Gastroesophageal sphincter (tissue), 4 donors: Measurements from ENCODE around the gene SMYD2. TPM values are rescaled to one million over a fixed set of nuclear protein-coding genes. Genes with fewer than 3 reads are reported as not detected.

Source experiments
- ATAC-seq: fragments of 150-250 bp; one replicate; pipeline ENCODE4 v1.9.1; 2016; ENCODE audit warnings: mild to moderate bottlenecking, moderate library complexity
- H3K27ac ChIP-seq, 4 donors: fragments of 200-600 bp; sonication (generic) in 3 of 4; 1 replicate in 3 of 4; 2 replicates in 1 of 4; pipeline ENCODE4 v1.5.1; 2016 to 2019
- H3K27me3 ChIP-seq: fragments of 200-600 bp; sonication (generic); one replicate; pipeline ENCODE4 v1.5.1; 2019
- H3K36me3 ChIP-seq, 2 donors: fragments of 200-600 bp; sonication (generic); one replicate each; pipeline ENCODE4 v1.5.1; 2019; ENCODE audit warnings: control low read depth in 1 of 2
- H3K4me1 ChIP-seq, 3 donors: fragments of 200-600 bp; sonication (generic); 1 replicate in 2 of 3; 2 replicates in 1 of 3; pipeline ENCODE4 v1.5.1; 2016 to 2019; ENCODE audit warnings: control low read depth in 2 of 3
- H3K4me3 ChIP-seq, 2 donors: fragments of 200-600 bp; sonication (generic); one replicate each; pipeline ENCODE4 v1.5.1; 2019; ENCODE audit warnings: mild to moderate bottlenecking in 1 of 2, moderate library complexity in 1 of 2
- H3K9me3 ChIP-seq, 3 donors: fragments of 200-600 bp; sonication (generic); one replicate each; pipeline ENCODE4 v1.5.1; 2017 to 2019; ENCODE audit warnings: control low read depth in 2 of 3
- EP300 ChIP-seq: sonication (generic); formaldehyde crosslinking; IDR thresholded peaks from one replicate; pipeline ENCODE4 v1.6.1; 2017; ENCODE audit warnings: antibody characterized with exemption, mild to moderate bottlenecking
- POLR2A ChIP-seq, 2 donors: fragments of 450-650 bp; IDR thresholded peaks; one replicate each; pipeline ENCODE4 v1.6.1; 2017; ENCODE audit warnings: antibody characterized with exemption in 2 of 2, mild to moderate bottlenecking in 2 of 2, moderate library complexity in 1 of 2
- POLR2AphosphoS5 ChIP-seq: sonication (generic); formaldehyde crosslinking; IDR thresholded peaks from one replicate; pipeline ENCODE4 v1.6.1; 2017; ENCODE audit warnings: antibody characterized with exemption
- WGBS, 2 donors: methylation state at CpG; one replicate each; pipeline ENCODE4 v1.1.5; 2018; ENCODE audit warnings: low coverage in 1 of 2; 5-methylcytosine and 5-hydroxymethylcytosine counted together
- total RNA-seq, 4 donors: library from RNA; depleted of rRNA; stranded (reverse); fragments of >200 nt; gene quantifications; one replicate each; pipeline ENCODE4 v1.1.0, GENCODE V29; 2016
- TF ChIP-seq, protein P1 (sequence below), 4 experiments: fragments of 200-600 bp in 2 of 4; fragments of 450-650 bp in 2 of 4; sonication (generic) in 1 of 4; IDR thresholded peaks; one replicate each; pipeline ENCODE4 v1.5.1; 2017 to 2019; ENCODE audit warnings: antibody characterized with exemption in 4 of 4, mild to moderate bottlenecking in 2 of 4, moderate library complexity in 2 of 4

The SMYD2 gene
- total RNA-seq, 4 donors from 2014 or later: 12.0 to 30.3 (median 20.5) TPM

DNA sequence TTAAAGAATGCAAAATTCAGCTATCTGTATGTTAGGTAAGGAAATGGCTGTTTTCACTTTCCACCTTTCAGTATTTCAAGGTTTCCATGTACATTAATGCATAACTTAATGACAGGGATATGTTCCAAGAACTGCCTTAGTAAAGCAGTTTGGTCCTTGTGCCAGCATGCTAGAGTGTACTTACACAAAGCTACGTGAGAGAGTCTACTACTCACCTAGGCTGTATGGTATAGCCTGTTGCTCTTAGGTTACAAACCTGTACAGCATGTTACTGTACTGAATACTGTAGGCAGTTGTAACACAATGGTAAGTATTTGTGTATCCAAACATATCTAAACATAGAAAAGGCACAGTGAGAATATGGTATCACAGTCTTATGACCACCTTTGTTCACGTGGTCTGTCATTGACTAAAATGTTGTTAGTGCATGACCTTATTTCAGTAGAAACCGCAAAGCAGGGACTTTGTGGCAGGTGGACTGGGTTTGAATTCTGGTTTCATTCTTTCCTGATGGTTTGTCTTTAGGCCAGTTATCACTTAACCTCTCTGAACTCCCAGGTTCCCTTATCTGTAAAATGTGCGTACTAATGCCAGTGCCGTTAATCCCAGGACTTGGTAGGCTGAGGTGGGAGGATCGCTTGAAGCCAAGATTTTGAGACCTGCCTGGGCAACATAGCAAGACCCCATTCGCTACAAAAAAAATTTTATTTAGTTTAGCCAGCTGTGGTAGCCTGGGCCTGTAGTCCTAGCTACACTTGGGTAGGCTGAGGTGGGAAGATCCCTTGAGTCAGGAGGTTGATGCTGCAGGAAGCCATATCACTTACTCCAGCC lies 4.9 kb downstream of the SMYD2 start:
- Histone ChIP-seq H3K36me3 (no peaks in the 10 kb centered on the region), H3K27ac (no peak overlapping the region), H3K4me1 (peaks cover 0 to 17% (median 4%) of the 10 kb centered on the region in 3 donors), H3K27me3 (no peaks in the 10 kb centered on the region), H3K9me3 (no peaks in the 10 kb centered on the region), H3K4me3 (no peak overlapping the region)
- WGBS, 2 donors: 86 to 91% methylated on average over 3 to 6 of the region's 7 CpGs
- TF ChIP-seq, protein P1, sequence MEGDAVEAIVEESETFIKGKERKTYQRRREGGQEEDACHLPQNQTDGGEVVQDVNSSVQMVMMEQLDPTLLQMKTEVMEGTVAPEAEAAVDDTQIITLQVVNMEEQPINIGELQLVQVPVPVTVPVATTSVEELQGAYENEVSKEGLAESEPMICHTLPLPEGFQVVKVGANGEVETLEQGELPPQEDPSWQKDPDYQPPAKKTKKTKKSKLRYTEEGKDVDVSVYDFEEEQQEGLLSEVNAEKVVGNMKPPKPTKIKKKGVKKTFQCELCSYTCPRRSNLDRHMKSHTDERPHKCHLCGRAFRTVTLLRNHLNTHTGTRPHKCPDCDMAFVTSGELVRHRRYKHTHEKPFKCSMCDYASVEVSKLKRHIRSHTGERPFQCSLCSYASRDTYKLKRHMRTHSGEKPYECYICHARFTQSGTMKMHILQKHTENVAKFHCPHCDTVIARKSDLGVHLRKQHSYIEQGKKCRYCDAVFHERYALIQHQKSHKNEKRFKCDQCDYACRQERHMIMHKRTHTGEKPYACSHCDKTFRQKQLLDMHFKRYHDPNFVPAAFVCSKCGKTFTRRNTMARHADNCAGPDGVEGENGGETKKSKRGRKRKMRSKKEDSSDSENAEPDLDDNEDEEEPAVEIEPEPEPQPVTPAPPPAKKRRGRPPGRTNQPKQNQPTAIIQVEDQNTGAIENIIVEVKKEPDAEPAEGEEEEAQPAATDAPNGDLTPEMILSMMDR (IDR thresholded peaks at IDR 0.05): no peak
- TF ChIP-seq POLR2AphosphoS5 (no peak), EP300 (no peak), POLR2A (IDR thresholded peaks at IDR 0.05) (no peak)
- ATAC-seq: no peak

DNA sequence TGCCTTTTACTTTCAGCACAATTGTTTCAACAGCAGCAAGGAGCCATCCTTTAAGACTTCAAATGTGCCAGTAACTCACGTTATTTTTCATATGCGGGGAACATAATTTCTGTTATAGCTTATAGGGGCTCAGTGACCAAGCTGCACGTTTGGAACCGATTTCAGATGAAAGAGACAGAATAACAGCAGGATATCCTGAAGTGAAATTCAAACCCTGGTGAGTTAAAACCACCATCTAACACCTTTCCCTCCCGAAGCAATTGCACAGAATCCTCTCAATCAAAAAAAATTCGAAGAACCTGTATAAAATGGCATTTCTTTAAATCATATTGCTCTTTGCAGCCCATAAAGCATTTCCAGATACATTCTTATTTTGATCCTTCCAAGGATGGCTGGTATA lies 6.9 kb downstream of the SMYD2 start:
- Histone ChIP-seq H3K9me3 (no peaks in the 10 kb centered on the region), H3K4me3 (no peak overlapping the region), H3K27ac (no peak overlapping the region), H3K36me3 (no peaks in the 10 kb centered on the region), H3K4me1 (peaks cover 0 to 2% (median 0%) of the 10 kb centered on the region in 3 donors), H3K27me3 (no peaks in the 10 kb centered on the region)
- no peak for TF ChIP-seq POLR2AphosphoS5
- TF ChIP-seq, protein P1 (IDR thresholded peaks at IDR 0.05): no peak
- no peak for TF ChIP-seq EP300
- no peak for TF ChIP-seq POLR2A (IDR thresholded peaks at IDR 0.05)
- no peak for ATAC-seq
- WGBS, 2 donors: 88 to 91% methylated on average over 6 of the region's 6 CpGs

DNA sequence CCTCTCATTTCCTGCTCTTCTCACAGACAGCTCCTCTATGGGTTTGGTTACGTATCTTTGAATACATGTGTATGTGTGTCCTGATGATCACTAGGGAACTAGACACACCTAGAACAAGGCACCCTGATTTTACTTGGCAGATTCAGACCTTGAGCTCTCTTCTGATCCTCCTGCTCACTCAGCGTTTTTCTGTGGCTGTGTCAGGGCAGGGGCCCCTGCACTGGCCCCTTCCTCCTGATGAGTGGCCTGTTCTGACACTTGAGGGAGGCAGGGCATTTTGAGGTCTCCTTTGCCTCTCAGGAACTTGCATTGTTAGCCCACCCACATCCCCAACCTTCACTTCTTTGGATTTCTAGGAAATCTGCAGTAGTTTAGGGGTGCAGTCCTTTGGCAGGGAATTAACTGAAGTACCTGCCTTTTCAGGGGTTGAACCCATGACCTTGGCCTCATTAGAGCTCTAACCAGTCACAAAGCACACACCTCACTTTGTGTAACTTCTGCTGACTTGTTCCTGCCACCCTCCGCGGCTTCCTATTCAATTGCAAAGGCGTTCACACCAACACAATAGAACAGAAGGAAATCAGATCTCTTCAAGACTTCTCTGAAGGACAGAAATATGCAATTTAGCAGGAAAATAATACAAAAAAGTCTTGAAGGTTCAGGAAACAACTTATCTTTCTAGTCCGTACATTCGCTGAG lies 8.8 kb downstream of the SMYD2 start:
- no peak overlapping the region for H3K27ac ChIP-seq
- no peak overlapping the region for H3K4me3 ChIP-seq
- H3K36me3 ChIP-seq: no peaks in the 10 kb centered on the region
- TF ChIP-seq EP300 (no peak), POLR2A (IDR thresholded peaks at IDR 0.05) (no peak), POLR2AphosphoS5 (no peak)
- TF ChIP-seq, protein P1 (IDR thresholded peaks at IDR 0.05): no peak
- ATAC-seq: no peak
- H3K27me3 ChIP-seq: no peaks in the 10 kb centered on the region
- H3K9me3 ChIP-seq: no peaks in the 10 kb centered on the region
- no peaks in the 10 kb centered on the region for H3K4me1 ChIP-seq
- WGBS, 2 donors: 75 to 83% methylated on average over 5 to 7 of the region's 7 CpGs

DNA sequence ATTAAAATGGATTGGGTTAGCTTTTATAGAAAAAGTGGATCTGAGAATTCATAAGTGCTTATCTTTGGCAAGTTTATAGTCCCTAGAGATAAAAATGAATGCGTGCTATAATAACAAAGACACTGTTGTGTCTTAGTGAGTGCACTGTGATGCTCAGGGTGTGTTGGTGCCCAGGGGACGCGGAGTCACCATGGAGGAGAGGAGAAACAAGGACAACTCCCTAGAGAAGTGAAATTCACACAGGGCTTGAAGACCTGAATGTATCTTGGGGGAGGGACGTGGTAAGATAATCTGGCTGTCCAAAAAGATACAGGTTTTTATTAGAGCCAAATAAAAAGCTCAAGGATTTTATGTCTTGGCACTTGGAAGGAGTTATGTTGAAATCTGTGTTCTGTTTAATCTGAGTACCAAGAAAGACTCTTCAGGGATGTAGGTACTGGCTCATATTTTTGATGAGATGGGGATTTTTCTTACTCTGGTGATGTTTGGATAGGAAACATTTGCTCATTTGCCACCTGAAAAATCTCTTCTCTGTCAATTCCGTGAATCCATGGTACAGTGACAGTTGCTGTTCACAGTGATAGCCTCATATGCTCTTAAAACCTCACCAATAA lies 9.6 kb downstream of the SMYD2 start:
- no peak for ATAC-seq
- Histone ChIP-seq H3K4me1 (no peaks in the 10 kb centered on the region), H3K4me3 (no peak overlapping the region), H3K27me3 (no peaks in the 10 kb centered on the region), H3K36me3 (no peaks in the 10 kb centered on the region), H3K9me3 (no peaks in the 10 kb centered on the region), H3K27ac (no peak overlapping the region)
- TF ChIP-seq POLR2A (IDR thresholded peaks at IDR 0.05) (no peak), EP300 (no peak), POLR2AphosphoS5 (no peak)
- TF ChIP-seq, protein P1 (IDR thresholded peaks at IDR 0.05): no peak
- 64 to 77% methylated on average over 4 to 5 of the region's 5 CpGs for WGBS, 2 donors
